OCI-LY7 (cell line): ENCODE data around the gene HOXA10. TPM values are rescaled to one million over a fixed set of nuclear protein-coding genes. Genes with fewer than 3 reads are reported as not detected.

Experiments used
- BruUV-seq: library from RNA; stranded (reverse); fragments of 400-500 nt; replicated peaks from 2 replicates; lab custom pipeline; 2021; lab: Mats Ljungman, UMichigan
- CTCF ChIA-PET: fragments of 300-600 bp; sonication (Branson Sonifier 250); formaldehyde crosslinking; loops from one replicate; lab custom pipeline; 2022; ENCODE audit warnings: antibody characterized with exemption; ENCODE audit not compliant: unreplicated experiment; lab: Charles Lee
- POLR2A ChIA-PET: fragments of 300-600 bp; sonication (Branson Sonifier 250); formaldehyde crosslinking; loops from one replicate; lab custom pipeline; 2022; ENCODE audit warnings: antibody characterized with exemption; lab: Charles Lee
- DNase-seq: peaks from one replicate; pipeline ENCODE4 v3.0.0-alpha.2; 2015; ENCODE audit warnings: low spot score
- H2AFZ ChIP-seq: fragments of 200-600 bp; sonication (generic), shearing (Covaris generic); 2 replicates; pipeline ENCODE4 v1.6.1; 2014; ENCODE audit warnings: mild to moderate bottlenecking, antibody characterized with exemption, low read length, moderate library complexity
- H3K27ac ChIP-seq: fragments of 200-600 bp; sonication (generic); 2 replicates; pipeline ENCODE4 v1.5.1; 2014; ENCODE audit warnings: mixed run types, low read depth, mild to moderate bottlenecking, moderate library complexity, low read length, inconsistent platforms; ENCODE audit not compliant: poor library complexity, severe bottlenecking
- H3K36me3 ChIP-seq: fragments of 200-600 bp; sonication (generic); 2 replicates; pipeline ENCODE4 v1.6.1; 2014; ENCODE audit warnings: mild to moderate bottlenecking, antibody characterized with exemption, low read length, moderate library complexity, mixed read lengths; ENCODE audit not compliant: insufficient read depth
- H3K4me1 ChIP-seq: fragments of 200-600 bp; sonication (generic); 2 replicates; pipeline ENCODE4 v1.5.1; 2014; ENCODE audit warnings: mild to moderate bottlenecking, low read length; ENCODE audit not compliant: insufficient read depth, poor library complexity, severe bottlenecking
- H3K4me2 ChIP-seq: fragments of 200-600 bp; sonication (generic); 2 replicates; pipeline ENCODE4 v1.6.1; 2014; ENCODE audit warnings: mild to moderate bottlenecking, low read length
- H3K4me3 ChIP-seq: fragments of 200-600 bp; sonication (generic); 2 replicates; pipeline ENCODE4 v1.5.1; 2014; ENCODE audit warnings: mild to moderate bottlenecking, low read depth, low read length; ENCODE audit not compliant: poor library complexity, severe bottlenecking
- H3K79me2 ChIP-seq: fragments of 200-600 bp; sonication (generic); 2 replicates; pipeline ENCODE4 v1.6.1; 2016; ENCODE audit warnings: low read depth, mild to moderate bottlenecking, low read length, moderate library complexity, mixed read lengths; ENCODE audit not compliant: insufficient read depth
- H3K9me2 ChIP-seq: fragments of 200-600 bp; sonication (generic); 2 replicates; pipeline ENCODE4 v1.6.1; 2016; ENCODE audit warnings: mild to moderate bottlenecking, low read length, mixed read lengths; ENCODE audit not compliant: insufficient read depth
- H3K9me3 ChIP-seq: fragments of 200-600 bp; sonication (generic); 2 replicates; pipeline ENCODE4 v1.6.1; 2014; ENCODE audit warnings: mild to moderate bottlenecking, mixed run types, low read length, mixed read lengths
- H4K20me1 ChIP-seq: fragments of 200-600 bp; sonication (generic); 2 replicates; pipeline ENCODE4 v1.6.1; 2014; ENCODE audit warnings: mild to moderate bottlenecking, antibody characterized with exemption, low read length, moderate library complexity, mixed read lengths; ENCODE audit not compliant: insufficient read depth
- CTCF ChIP-seq: fragments of 200-600 bp; sonication (generic); conservative IDR thresholded peaks from 2 replicates; pipeline ENCODE4 v1.5.1; 2014; ENCODE audit warnings: mild to moderate bottlenecking, antibody characterized with exemption, low read length, moderate library complexity, mixed read lengths
- EZH2phosphoT487 ChIP-seq: fragments of 200-600 bp; sonication (generic); IDR thresholded peaks from 2 replicates; pipeline ENCODE4 v1.6.1; 2018; ENCODE audit warnings: low read depth, borderline replicate concordance, mild to moderate bottlenecking, mixed run types, antibody characterized with exemption, low read length, moderate library complexity, mixed read lengths
- intact Hi-C: fragments of 100-400 bp; cut with micrococcal nuclease; formaldehyde crosslinking; loops from one replicate; pipeline ENCODE4 v1.10.0; 2022; ENCODE audit not compliant: unreplicated experiment
- total RNA-seq, 2 experiments: library from RNA; depleted of rRNA in 1 of 2; stranded (reverse); fragments of >200 nt in 1 of 2; shearing (Covaris generic) in 1 of 2; gene quantifications; 2 replicates each; pipeline ENCODE4 v1.2.3, GENCODE V29; 2014 to 2022

Gene HOXA10
- total RNA-seq, 2 experiments from 2014 or later: not detected

DNA sequence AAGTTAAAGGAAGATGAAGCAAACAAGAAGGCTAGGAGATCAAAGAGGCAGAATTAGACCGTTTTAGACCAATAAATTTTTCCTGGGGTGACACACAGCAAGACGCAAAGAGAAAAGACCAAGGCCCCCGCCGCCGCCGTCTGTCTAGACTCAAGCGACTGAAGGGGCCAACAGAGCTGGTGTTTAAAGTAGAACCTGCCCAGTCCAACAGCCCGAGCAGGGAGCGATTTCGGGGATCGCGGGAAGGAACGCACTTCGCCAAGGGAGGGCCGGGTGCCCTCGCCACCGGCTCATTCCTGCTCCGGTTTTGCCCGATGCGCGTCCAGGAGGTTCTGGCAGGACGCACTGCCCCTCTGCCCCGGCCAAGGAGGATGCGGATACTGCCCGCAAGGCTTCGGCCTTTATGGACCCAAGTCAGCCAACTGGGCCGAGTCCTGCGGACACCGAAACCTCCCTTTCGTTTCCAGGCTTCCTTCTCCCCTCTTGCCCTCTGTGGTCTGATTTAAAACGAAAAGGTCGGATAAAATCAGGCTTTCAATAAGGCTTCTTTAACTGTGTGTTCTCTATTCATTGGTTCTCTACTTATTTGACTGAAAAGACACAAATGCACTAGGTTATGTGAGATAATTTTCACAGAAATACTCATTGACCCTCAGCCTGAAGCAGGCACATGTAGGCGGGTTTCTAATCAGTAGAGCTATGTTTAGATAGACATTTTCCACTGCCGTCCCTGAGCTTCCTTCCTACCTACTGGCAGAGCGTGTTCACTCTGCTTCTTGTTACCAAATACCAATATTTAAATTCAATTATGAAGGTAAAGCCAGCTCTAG lies 15.5 kb downstream of the HOXA10 start:
- no peak overlapping the region for H3K4me2 ChIP-seq
- H3K4me1 ChIP-seq: peaks cover 26% of the 10 kb centered on the region
- TF ChIP-seq CTCF (no peak), EZH2phosphoT487 (no peak)
- H3K4me3 ChIP-seq: no peak overlapping the region
- POLR2A ChIA-PET: interaction anchor here (0.6 to 1.1 kb wide), 2 partner anchors 465 to 762 kb away, joined by 3 to 4 read pairs; no protein-coding TSS in a partner anchor
- no peaks in the 10 kb centered on the region for H3K36me3 ChIP-seq
- H3K79me2 ChIP-seq: no peaks in the 10 kb centered on the region
- CTCF ChIA-PET: no interaction called here
- H2AFZ ChIP-seq: no peak overlapping the region
- no peak overlapping the region for H3K27ac ChIP-seq
- H3K9me2 ChIP-seq: no peaks in the 10 kb centered on the region
- H4K20me1 ChIP-seq: no peaks in the 10 kb centered on the region
- no peaks in the 10 kb centered on the region for H3K9me3 ChIP-seq
- intact Hi-C loops: loop anchor here (10.0 kb wide), 1 partner anchor 1264 kb away; no protein-coding TSS in a partner anchor
- no TSS peak for BruUV-seq
- DNase-seq: no peak

- POLR2A ChIA-PET: no interaction called here
- BruUV-seq: no TSS peak
- H3K9me3 ChIP-seq: no peaks in the 10 kb centered on the region
Measured at GRCh38 chr7:27157702-27158431, 16.3 kb downstream of the HOXA10 start.

More at GRCh38 chr7:27157702-27158431, 16.3 kb downstream of the HOXA10 start:
- Histone ChIP-seq H3K4me3 (no peak overlapping the region), H3K4me2 (no peak overlapping the region), H3K79me2 (no peaks in the 10 kb centered on the region), H3K36me3 (no peaks in the 10 kb centered on the region), H3K4me1 (peaks cover 26% of the 10 kb centered on the region), H3K27ac (no peak overlapping the region), H3K9me2 (no peaks in the 10 kb centered on the region), H2AFZ (no peak overlapping the region), H4K20me1 (no peaks in the 10 kb centered on the region)
- TF ChIP-seq EZH2phosphoT487 (no peak), CTCF (no peak)
- CTCF ChIA-PET: no interaction called here
- intact Hi-C loops: loop anchor here (10.0 kb wide), 1 partner anchor 1263 kb away; no protein-coding TSS in a partner anchor
- DNase-seq: no peak
